Activated CD8-positive, alpha-beta memory T cell treated with anti-CD3 and anti-CD28 coated beads, Interleukin-2, amount 50 U/mL, for 24 hours (primary cell): ENCODE results near the gene PDE11A.
A peak's percentile ranks its signal among the peaks of the same experiment; 100 is the strongest.

ENCODE experiments used
- DNase-seq: peaks from one replicate; pipeline ENCODE4 v3.0.0-alpha.2; 2020; ENCODE audit errors: extremely low read depth

PDE11A gene

GRCh38 chr2:177763531-177764265 lies 308.9 kb downstream of the PDE11A start:
- peak; percentile 47 for DNase-seq

GRCh38 chr2:177759443-177759842 lies 313.1 kb downstream of the PDE11A start:
- no peak for DNase-seq

GRCh38 chr2:177758591-177759371 lies 313.8 kb downstream of the PDE11A start:
- DNase-seq, result no peak

GRCh38 chr2:177756336-177756735 lies 316.2 kb downstream of the PDE11A start:
- DNase-seq, result no peak

- DNase-seq, result no peak
Observed at GRCh38 chr2:177754492-177754873, 318.1 kb downstream of the PDE11A start.

- no peak for DNase-seq
Observed at GRCh38 chr2:177753682-177754491, 318.7 kb downstream of the PDE11A start.

- no peak for DNase-seq
Observed at GRCh38 chr2:177748360-177748759, 324.2 kb downstream of the PDE11A start.

- DNase-seq, result no peak
Observed at GRCh38 chr2:177747384-177747783, 325.2 kb downstream of the PDE11A start.

- no peak for DNase-seq
Observed at GRCh38 chr2:177746358-177746757, 326.2 kb downstream of the PDE11A start.

GRCh38 chr2:177745531-177745930 lies 327.0 kb downstream of the PDE11A start:
- no peak for DNase-seq

GRCh38 chr2:177742851-177743250 lies 329.7 kb downstream of the PDE11A start:
- no peak for DNase-seq

GRCh38 chr2:177741866-177742265 lies 330.7 kb downstream of the PDE11A start:
- DNase-seq, result no peak

GRCh38 chr2:177740700-177741099 lies 331.9 kb downstream of the PDE11A start:
- DNase-seq, result no peak

- DNase-seq, result no peak
Observed at GRCh38 chr2:177738461-177739235, 333.9 kb downstream of the PDE11A start.

GRCh38 chr2:177735318-177735803 lies 337.2 kb downstream of the PDE11A start:
- DNase-seq, result no peak

GRCh38 chr2:177733322-177733855 lies 339.2 kb downstream of the PDE11A start:
- no peak for DNase-seq

- no peak for DNase-seq
Observed at GRCh38 chr2:177731384-177731783, 341.2 kb downstream of the PDE11A start.

GRCh38 chr2:177730792-177731191 lies 341.8 kb downstream of the PDE11A start:
- no peak for DNase-seq

- DNase-seq, result no peak
Observed at GRCh38 chr2:177730363-177730762, 342.2 kb downstream of the PDE11A start.

GRCh38 chr2:177728920-177729319 lies 343.7 kb downstream of the PDE11A start:
- DNase-seq, result no peak

- no peak for DNase-seq
Observed at GRCh38 chr2:177728399-177728765, 344.2 kb downstream of the PDE11A start.
